ENCODE data around the gene FCGR3A.
"Not testable (repeated sequence)": the region's sequence is repeated elsewhere in the genome, so short reads cannot be mapped to it uniquely, and the experiment has no call there.

DNA sequence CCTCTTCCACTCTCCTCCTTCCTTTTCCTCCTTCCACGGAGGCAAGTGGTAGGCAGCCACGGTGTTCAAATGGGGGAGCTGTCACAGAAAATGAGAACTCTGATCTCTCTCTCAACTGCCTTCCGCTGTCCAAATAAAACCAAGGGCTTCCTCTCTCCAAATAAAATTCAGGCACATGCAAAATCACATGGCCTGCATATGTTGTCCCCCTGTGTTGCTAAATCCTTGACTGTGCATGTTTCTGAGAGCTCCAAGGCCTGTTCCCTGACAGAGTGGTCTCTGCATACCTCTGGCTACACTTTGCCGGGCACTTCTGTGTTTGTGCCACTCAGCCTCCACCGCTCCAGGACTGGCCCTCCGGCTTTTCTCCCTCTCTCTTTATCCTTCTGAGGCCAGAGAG, 39.0 kb upstream of the FCGR3A start:
- TF ChIP-seq, protein P1, sequence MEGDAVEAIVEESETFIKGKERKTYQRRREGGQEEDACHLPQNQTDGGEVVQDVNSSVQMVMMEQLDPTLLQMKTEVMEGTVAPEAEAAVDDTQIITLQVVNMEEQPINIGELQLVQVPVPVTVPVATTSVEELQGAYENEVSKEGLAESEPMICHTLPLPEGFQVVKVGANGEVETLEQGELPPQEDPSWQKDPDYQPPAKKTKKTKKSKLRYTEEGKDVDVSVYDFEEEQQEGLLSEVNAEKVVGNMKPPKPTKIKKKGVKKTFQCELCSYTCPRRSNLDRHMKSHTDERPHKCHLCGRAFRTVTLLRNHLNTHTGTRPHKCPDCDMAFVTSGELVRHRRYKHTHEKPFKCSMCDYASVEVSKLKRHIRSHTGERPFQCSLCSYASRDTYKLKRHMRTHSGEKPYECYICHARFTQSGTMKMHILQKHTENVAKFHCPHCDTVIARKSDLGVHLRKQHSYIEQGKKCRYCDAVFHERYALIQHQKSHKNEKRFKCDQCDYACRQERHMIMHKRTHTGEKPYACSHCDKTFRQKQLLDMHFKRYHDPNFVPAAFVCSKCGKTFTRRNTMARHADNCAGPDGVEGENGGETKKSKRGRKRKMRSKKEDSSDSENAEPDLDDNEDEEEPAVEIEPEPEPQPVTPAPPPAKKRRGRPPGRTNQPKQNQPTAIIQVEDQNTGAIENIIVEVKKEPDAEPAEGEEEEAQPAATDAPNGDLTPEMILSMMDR (conservative IDR thresholded peaks at IDR 0.05; ENCODE audit: low read length): not testable (repeated sequence)
- not testable (repeated sequence) for TF ChIP-seq EZH2phosphoT487 (IDR thresholded peaks at IDR 0.05; ENCODE audit: borderline replicate concordance, low read depth, low read length)

All from OCI-LY7 (cell line).